K562 (cell line): ENCODE measurements around the gene EPHA10. TPM values are rescaled to one million over a fixed set of nuclear protein-coding genes. Genes with fewer than 3 reads are reported as not detected.

Experiments used
- CBX1 ChIP-seq: sonication (generic); IDR thresholded peaks from 2 replicates; pipeline ENCODE4 v1.6.1; 2016; ENCODE audit warnings: antibody characterized with exemption, low read depth, mild to moderate bottlenecking
- CCAR2 ChIP-seq: fragments of 200-400 bp; formaldehyde crosslinking; IDR thresholded peaks from 2 replicates; pipeline ENCODE4 v1.6.1; 2017; ENCODE audit warnings: mild to moderate bottlenecking, low read depth, low read length
- HIVEP1 ChIP-seq: fragments of 250-450 bp; sonication (Bioruptor Pico); IDR thresholded peaks from 2 replicates; pipeline ENCODE4 v1.4.0; 2020; ENCODE audit warnings: mild to moderate bottlenecking
- KDM1A ChIP-seq, 2 experiments: fragments of 450-650 bp; IDR thresholded peaks; 2 replicates each; pipeline ENCODE4 v1.6.1; 2016; ENCODE audit warnings: mild to moderate bottlenecking in 2 of 2
- MAFK ChIP-seq: IDR thresholded peaks from 2 replicates; pipeline ENCODE4 v1.6.1; 2011; ENCODE audit warnings: low read length, improper control_type of control experiment
- MYBL2 ChIP-seq, 2 experiments: fragments of 450-650 bp in 1 of 2; sonication (generic) in 1 of 2; formaldehyde crosslinking in 1 of 2; IDR thresholded peaks; 2 replicates each; pipeline versions ENCODE4 v1.6.1 to v1.8.1; 2017 to 2022; ENCODE audit warnings: borderline replicate concordance in 1 of 2, inconsistent platforms in 1 of 2, low read depth in 1 of 2, mild to moderate bottlenecking in 1 of 2, missing genetic modification reagents in 1 of 2, moderate library complexity in 1 of 2
- RAD21 ChIP-seq, 2 experiments: fragments of 250-450 bp in 1 of 2; fragments of 450-650 bp in 1 of 2; sonication (Bioruptor Pico) in 1 of 2; formaldehyde crosslinking in 1 of 2; IDR thresholded peaks in 1 of 2; conservative IDR thresholded peaks in 1 of 2; 2 replicates each; pipeline versions ENCODE4 v1.4.0 to v1.8.0; 2020 to 2022; ENCODE audit warnings: mild to moderate bottlenecking in 2 of 2, moderate library complexity in 1 of 2
- ZBTB1 ChIP-seq: sonication (generic); formaldehyde crosslinking; IDR thresholded peaks from 2 replicates; pipeline ENCODE4 v1.8.1; 2023; ENCODE audit warnings: missing genetic modification reagents, low read depth, mild to moderate bottlenecking, borderline replicate concordance
- ZNF143 ChIP-seq: sonication (generic); formaldehyde crosslinking; IDR thresholded peaks from 2 replicates; pipeline ENCODE4 v1.9.0; 2022; ENCODE audit warnings: mild to moderate bottlenecking, missing genetic modification reagents
- ZNF696 ChIP-seq: fragments of 250-450 bp; sonication (Bioruptor Pico); conservative IDR thresholded peaks from 2 replicates; pipeline ENCODE4 v1.4.0; 2020; ENCODE audit warnings: mild to moderate bottlenecking, moderate library complexity
- polyA plus RNA-seq, 8 experiments: library from polyadenylated mRNA; depleted of rRNA in 4 of 8; stranded (reverse) in 5 of 8; unstranded in 3 of 8; fragments of >200 nt; fragmentation: Nextera tagmentation in 2 of 8; fragmentation: Illumina TruSeq in 1 of 8; extraction: Ambion mirVana in 2 of 8; extraction: Trizol in 1 of 8; gene quantifications; 2 replicates each; pipeline versions ENCODE4 v1.2.1 to v1.2.3, GENCODE V29; 2011 to 2014; ENCODE audit warnings: inconsistent platforms in 1 of 8, missing spikeins in 1 of 8
- total RNA-seq, 7 experiments: library from RNA; depleted of rRNA in 6 of 7; stranded (reverse); fragments of >200 nt in 6 of 7; fragmentation: Illumina TruSeq in 2 of 7; extraction: Trizol in 2 of 7; gene quantifications; 2 replicates each; pipeline versions ENCODE4 v1.2.1 to v1.2.3, GENCODE V29; 2011 to 2021; ENCODE audit warnings: low replicate concordance in 1 of 7
- TF ChIP-seq, protein P1 (sequence below): fragments of 450-650 bp; IDR thresholded peaks from 2 replicates; pipeline ENCODE4 v1.6.1; 2016; ENCODE audit warnings: antibody characterized with exemption
- TF ChIP-seq, protein P2 (sequence below): IDR thresholded peaks from 2 replicates; pipeline ENCODE4 v1.6.1; 2012; ENCODE audit warnings: low read depth, low read length, improper control_type of control experiment, borderline replicate concordance
- TF ChIP-seq, protein P3 (sequence below): fragments of 450-650 bp; IDR thresholded peaks from 2 replicates; pipeline ENCODE4 v1.6.1; 2016; ENCODE audit warnings: mild to moderate bottlenecking
- TF ChIP-seq, protein P4 (sequence below): fragments of 450-650 bp; IDR thresholded peaks from 2 replicates; pipeline ENCODE4 v1.6.1; 2016; ENCODE audit warnings: borderline replicate concordance
- TF ChIP-seq, protein P5 (sequence below), 2 experiments: fragments of 450-650 bp in 1 of 2; sonication (generic) in 1 of 2; formaldehyde crosslinking; conservative IDR thresholded peaks; 2 replicates each; pipeline versions ENCODE4 v1.4.0 to v1.8.1; 2020 to 2022; ENCODE audit warnings: mild to moderate bottlenecking in 1 of 2, missing genetic modification reagents in 1 of 2
- TF ChIP-seq, protein P6 (sequence below): fragments of 450-650 bp; conservative IDR thresholded peaks from 2 replicates; pipeline ENCODE4 v1.6.1; 2016; ENCODE audit warnings: missing genetic modification characterization, low read depth, mild to moderate bottlenecking, control low read depth, missing compliant biosample characterization

The EPHA10 gene
- total and polyA plus RNA-seq, 9 of the 15 experiments (the other 6 are each of a cell fraction or from before 2014, with no cell fraction given), result 0.03 TPM; not detected in 8

DNA sequence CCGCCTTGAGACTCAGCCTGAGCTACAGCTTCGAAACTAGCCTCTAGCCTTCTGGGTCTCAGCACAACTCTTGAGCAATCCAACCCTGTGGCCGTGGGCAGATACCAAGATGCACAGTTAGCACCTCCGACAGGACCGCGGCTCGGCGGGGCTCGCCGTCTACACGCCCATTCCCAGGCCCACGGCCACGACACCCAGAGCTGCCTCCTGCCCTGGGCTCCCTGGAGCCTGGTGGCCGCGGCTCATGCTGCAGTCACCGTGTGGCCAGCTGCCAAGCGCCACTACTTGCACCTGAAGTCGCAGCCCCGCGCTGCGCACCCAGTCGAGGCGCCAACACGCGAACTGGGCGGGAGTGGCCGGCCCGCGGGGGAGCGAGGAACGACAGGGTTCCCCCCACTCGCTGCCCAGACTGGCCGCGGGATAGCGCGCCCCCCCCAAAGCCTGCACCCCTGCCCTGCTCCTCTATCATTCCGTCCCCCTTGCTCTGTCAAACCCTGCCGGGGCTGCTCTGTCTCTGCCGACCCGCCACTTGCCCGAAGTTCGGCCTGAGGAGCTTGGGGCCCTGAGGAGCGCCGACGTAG lies 73.3 kb downstream of the EPHA10 start (continued):
- no peak for TF ChIP-seq ZNF696 (CRISPR knock-in tag)
- TF ChIP-seq, protein P1, sequence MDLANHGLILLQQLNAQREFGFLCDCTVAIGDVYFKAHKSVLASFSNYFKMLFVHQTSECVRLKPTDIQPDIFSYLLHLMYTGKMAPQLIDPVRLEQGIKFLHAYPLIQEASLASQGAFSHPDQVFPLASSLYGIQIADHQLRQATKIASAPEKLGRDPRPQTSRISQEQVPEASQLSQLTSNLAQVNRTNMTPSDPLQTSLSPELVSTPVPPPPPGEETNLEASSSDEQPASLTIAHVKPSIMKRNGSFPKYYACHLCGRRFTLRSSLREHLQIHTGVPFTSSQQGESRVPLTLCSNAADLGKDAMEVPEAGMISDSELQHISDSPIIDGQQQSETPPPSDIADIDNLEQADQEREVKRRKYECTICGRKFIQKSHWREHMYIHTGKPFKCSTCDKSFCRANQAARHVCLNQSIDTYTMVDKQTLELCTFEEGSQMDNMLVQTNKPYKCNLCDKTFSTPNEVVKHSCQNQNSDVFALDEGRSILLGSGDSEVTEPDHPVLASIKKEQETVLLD, result 0 out of 2 replicates have a peak, but pooled peaks have one; percentile 60
- TF ChIP-seq, protein P2, sequence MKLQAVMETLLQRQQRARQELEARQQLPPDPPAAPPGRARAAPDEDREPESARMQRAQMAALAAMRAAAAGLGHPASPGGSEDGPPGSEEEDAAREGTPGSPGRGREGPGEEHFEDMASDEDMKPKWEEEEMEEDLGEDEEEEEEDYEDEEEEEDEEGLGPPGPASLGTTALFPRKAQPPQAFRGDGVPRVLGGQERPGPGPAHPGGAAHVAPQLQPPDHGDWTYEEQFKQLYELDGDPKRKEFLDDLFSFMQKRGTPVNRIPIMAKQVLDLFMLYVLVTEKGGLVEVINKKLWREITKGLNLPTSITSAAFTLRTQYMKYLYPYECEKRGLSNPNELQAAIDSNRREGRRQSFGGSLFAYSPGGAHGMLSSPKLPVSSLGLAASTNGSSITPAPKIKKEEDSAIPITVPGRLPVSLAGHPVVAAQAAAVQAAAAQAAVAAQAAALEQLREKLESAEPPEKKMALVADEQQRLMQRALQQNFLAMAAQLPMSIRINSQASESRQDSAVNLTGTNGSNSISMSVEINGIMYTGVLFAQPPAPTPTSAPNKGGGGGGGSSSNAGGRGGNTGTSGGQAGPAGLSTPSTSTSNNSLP, result no peak
- TF ChIP-seq ZBTB1 (CRISPR knock-in tag), result peak; percentile 82
- no peak for TF ChIP-seq MYBL2 (IDR thresholded peaks at IDR 0.05; ENCODE audit: low read depth)
- TF ChIP-seq MYBL2 (CRISPR knock-in tag; IDR thresholded peaks at IDR 0.05; ENCODE audit: borderline replicate concordance), result no peak
- no peak for TF ChIP-seq KDM1A (IDR thresholded peaks at IDR 0.05)
- TF ChIP-seq, protein P3, sequence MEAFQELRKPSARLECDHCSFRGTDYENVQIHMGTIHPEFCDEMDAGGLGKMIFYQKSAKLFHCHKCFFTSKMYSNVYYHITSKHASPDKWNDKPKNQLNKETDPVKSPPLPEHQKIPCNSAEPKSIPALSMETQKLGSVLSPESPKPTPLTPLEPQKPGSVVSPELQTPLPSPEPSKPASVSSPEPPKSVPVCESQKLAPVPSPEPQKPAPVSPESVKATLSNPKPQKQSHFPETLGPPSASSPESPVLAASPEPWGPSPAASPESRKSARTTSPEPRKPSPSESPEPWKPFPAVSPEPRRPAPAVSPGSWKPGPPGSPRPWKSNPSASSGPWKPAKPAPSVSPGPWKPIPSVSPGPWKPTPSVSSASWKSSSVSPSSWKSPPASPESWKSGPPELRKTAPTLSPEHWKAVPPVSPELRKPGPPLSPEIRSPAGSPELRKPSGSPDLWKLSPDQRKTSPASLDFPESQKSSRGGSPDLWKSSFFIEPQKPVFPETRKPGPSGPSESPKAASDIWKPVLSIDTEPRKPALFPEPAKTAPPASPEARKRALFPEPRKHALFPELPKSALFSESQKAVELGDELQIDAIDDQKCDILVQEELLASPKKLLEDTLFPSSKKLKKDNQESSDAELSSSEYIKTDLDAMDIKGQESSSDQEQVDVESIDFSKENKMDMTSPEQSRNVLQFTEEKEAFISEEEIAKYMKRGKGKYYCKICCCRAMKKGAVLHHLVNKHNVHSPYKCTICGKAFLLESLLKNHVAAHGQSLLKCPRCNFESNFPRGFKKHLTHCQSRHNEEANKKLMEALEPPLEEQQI, result no peak
- TF ChIP-seq CCAR2, result no peak
- TF ChIP-seq ZNF143 (CRISPR knock-in tag), result no peak
- no peak for TF ChIP-seq MAFK
- TF ChIP-seq, protein P4, sequence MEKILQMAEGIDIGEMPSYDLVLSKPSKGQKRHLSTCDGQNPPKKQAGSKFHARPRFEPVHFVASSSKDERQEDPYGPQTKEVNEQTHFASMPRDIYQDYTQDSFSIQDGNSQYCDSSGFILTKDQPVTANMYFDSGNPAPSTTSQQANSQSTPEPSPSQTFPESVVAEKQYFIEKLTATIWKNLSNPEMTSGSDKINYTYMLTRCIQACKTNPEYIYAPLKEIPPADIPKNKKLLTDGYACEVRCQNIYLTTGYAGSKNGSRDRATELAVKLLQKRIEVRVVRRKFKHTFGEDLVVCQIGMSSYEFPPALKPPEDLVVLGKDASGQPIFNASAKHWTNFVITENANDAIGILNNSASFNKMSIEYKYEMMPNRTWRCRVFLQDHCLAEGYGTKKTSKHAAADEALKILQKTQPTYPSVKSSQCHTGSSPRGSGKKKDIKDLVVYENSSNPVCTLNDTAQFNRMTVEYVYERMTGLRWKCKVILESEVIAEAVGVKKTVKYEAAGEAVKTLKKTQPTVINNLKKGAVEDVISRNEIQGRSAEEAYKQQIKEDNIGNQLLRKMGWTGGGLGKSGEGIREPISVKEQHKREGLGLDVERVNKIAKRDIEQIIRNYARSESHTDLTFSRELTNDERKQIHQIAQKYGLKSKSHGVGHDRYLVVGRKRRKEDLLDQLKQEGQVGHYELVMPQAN, result peak; percentile 76
- no peak for TF ChIP-seq RAD21 (CRISPR knock-in tag; conservative IDR thresholded peaks at IDR 0.05 in 1 of 2, IDR thresholded peaks at IDR 0.05 in 1 of 2)
- TF ChIP-seq, protein P5, sequence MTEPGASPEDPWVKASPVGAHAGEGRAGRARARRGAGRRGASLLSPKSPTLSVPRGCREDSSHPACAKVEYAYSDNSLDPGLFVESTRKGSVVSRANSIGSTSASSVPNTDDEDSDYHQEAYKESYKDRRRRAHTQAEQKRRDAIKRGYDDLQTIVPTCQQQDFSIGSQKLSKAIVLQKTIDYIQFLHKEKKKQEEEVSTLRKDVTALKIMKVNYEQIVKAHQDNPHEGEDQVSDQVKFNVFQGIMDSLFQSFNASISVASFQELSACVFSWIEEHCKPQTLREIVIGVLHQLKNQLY (CRISPR knock-in tag; conservative IDR thresholded peaks at IDR 0.05), result 0 out of 4 replicates have a peak, but pooled peaks have one; percentile 69 to 78
- TF ChIP-seq, protein P6, sequence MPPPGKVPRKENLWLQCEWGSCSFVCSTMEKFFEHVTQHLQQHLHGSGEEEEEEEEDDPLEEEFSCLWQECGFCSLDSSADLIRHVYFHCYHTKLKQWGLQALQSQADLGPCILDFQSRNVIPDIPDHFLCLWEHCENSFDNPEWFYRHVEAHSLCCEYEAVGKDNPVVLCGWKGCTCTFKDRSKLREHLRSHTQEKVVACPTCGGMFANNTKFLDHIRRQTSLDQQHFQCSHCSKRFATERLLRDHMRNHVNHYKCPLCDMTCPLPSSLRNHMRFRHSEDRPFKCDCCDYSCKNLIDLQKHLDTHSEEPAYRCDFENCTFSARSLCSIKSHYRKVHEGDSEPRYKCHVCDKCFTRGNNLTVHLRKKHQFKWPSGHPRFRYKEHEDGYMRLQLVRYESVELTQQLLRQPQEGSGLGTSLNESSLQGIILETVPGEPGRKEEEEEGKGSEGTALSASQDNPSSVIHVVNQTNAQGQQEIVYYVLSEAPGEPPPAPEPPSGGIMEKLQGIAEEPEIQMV, result no peak
- no peak for TF ChIP-seq CBX1
- TF ChIP-seq HIVEP1, result 0 out of 2 replicates have a peak, but pooled peaks have one; percentile 11
